Placental epithelial cell (primary cell): ENCODE measurements around the gene ROPN1B. TPM values are rescaled to one million over a fixed set of nuclear protein-coding genes. Genes with fewer than 3 reads are reported as not detected.

Experiments used
- small RNA-seq: library from RNA; depleted of rRNA; stranded (forward); fragments of <200 nt; gene quantifications from one replicate; pipeline ENCODE3, GENCODE V24; 2012
- total RNA-seq: library from RNA; depleted of rRNA; stranded (reverse); fragments of >200 nt; gene quantifications from 2 replicates; pipeline ENCODE4 v1.2.3, GENCODE V29; 2012

Gene ROPN1B
- total RNA-seq: not detected in 2 replicates

DNA sequence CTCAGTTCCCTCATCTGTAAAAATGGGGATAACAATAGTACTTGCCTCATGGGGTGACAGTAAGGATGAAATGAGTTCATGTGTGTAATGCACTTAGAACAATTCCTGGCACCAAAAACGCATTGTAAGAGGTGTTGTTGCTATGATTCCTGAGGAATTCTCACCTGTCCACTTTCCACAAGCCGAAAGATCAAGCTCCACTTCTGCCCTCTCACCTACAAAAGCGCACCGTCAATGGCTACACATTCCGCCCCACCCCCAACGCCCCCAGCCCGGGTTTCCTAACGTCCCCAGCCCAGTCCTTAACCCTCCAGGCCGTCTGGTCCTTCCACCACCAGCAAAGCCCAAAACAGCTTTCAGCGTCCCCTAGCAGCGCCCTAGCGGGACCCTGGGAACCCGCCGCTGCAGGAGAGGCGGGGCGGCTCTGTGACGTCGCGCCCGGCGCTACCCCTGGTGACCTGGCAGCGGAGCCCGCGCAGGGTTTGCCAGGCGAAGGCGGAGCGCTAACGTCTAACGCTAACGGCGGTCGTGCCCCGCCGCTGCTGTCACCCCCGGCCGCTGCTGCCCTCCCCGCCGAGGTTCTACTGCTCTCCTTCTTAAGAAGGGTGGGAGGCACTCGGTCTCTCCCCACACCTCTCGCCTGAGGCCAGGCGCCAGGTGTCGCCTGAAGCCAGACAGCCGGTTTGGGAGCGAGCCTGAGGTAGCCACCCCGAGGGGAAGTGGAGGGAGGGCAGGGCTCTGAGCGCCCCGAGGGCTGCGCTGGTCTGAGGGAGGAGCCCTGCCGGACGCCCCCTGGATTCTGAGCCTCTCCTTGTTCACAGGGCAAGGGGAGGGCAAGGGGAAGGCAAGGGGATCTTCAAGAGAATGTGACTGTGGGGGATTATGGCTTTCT lies at the start of gene ROPN1B:
Gene ROPN1B, plus strand, starts transcription at position 478 of the 892 bp plus-strand sequence. CDS start 2,877 bp downstream, outside the sequence.

Small RNA genes within 50 kb of the gene (small RNA-seq; reads per million reads assigned to genes)
- gene AC092903.1: not detected

Other genes with a start within 250 kb of the ROPN1B start
- 45.5 and 55.0 TPM in 2 replicates for gene SLC41A3, start 114.9 kb downstream of the ROPN1B start, total RNA-seq
- 0.39 and 0.98 TPM in 2 replicates for gene ALDH1L1, start 211.4 kb downstream of the ROPN1B start, total RNA-seq